GM21423 (cell line): Measurements from ENCODE around the gene LRRC27.

ENCODE experiments used
- ATAC-seq: cut with Tn5 transposase; IDR thresholded peaks from one replicate; pipeline ENCODE4 v1.9.1; 2021; ENCODE audit warnings: mild to moderate bottlenecking, moderate library complexity; ENCODE audit not compliant: unreplicated experiment

The LRRC27 gene

GRCh38 chr10:132399117-132400035 is 67.4 kb downstream of the LRRC27 start:
- ATAC-seq, result no peak

- ATAC-seq, result no peak
Observed at GRCh38 chr10:132400041-132400546, 68.1 kb downstream of the LRRC27 start.

- ATAC-seq, result no peak
Observed at GRCh38 chr10:132400547-132401151, 68.7 kb downstream of the LRRC27 start.

GRCh38 chr10:132401401-132402118 is 69.6 kb downstream of the LRRC27 start:
- ATAC-seq, result no peak

GRCh38 chr10:132402781-132403241 is 70.8 kb downstream of the LRRC27 start:
- no peak for ATAC-seq

- no peak for ATAC-seq
Observed at GRCh38 chr10:132403511-132404168, 71.6 kb downstream of the LRRC27 start.

- no peak for ATAC-seq
Observed at GRCh38 chr10:132404169-132404880, 72.3 kb downstream of the LRRC27 start.

GRCh38 chr10:132404911-132405462 is 73.0 kb downstream of the LRRC27 start:
- no peak for ATAC-seq

GRCh38 chr10:132405463-132405991 is 73.5 kb downstream of the LRRC27 start:
- no peak for ATAC-seq

GRCh38 chr10:132406181-132406580 is 74.2 kb downstream of the LRRC27 start:
- no peak for ATAC-seq

GRCh38 chr10:132406750-132407149 is 74.8 kb downstream of the LRRC27 start:
- ATAC-seq, result no peak

- no peak for ATAC-seq
Observed at GRCh38 chr10:132407243-132407746, 75.3 kb downstream of the LRRC27 start.

GRCh38 chr10:132407846-132408278 is 75.9 kb downstream of the LRRC27 start:
- no peak for ATAC-seq

GRCh38 chr10:132408367-132408781 is 76.4 kb downstream of the LRRC27 start:
- no peak for ATAC-seq

- ATAC-seq, result no peak
Observed at GRCh38 chr10:132408823-132409666, 77.1 kb downstream of the LRRC27 start.

GRCh38 chr10:132409667-132410028 is 77.7 kb downstream of the LRRC27 start:
- ATAC-seq, result no peak

- no peak for ATAC-seq
Observed at GRCh38 chr10:132410056-132410778, 78.2 kb downstream of the LRRC27 start.
